BLaER1 treated with 17β-estradiol and CSF1 and Interleukin-3, amounts not matched to agents 10 nM and 100 nM (cell line): ENCODE results near the gene CHN1.

Experiments
- H3K27ac ChIP-seq, 11 experiments: shearing (Covaris generic); formaldehyde crosslinking; 2 replicates each; pipeline ENCODE4 v1.8.1; 2022
- H3K27me3 ChIP-seq, 11 experiments: shearing (Covaris generic); formaldehyde crosslinking; 2 replicates each; pipeline ENCODE4 v1.8.1; 2022
- H3K36me3 ChIP-seq, 11 experiments: shearing (Covaris generic); formaldehyde crosslinking; 2 replicates each; pipeline ENCODE4 v1.8.1; 2022
- H3K4me1 ChIP-seq, 10 experiments: shearing (Covaris generic); formaldehyde crosslinking; 2 replicates each; pipeline ENCODE4 v1.8.1; 2022
- H3K4me2 ChIP-seq, 11 experiments: shearing (Covaris generic); formaldehyde crosslinking; 2 replicates each; pipeline ENCODE4 v1.8.1; 2022
- H3K4me3 ChIP-seq, 10 experiments: shearing (Covaris generic); formaldehyde crosslinking; 2 replicates each; pipeline ENCODE4 v1.8.1; 2022
- H3K9ac ChIP-seq, 11 experiments: shearing (Covaris generic); formaldehyde crosslinking; 2 replicates each; pipeline ENCODE4 v1.8.1; 2022
- H3K9me3 ChIP-seq, 11 experiments: shearing (Covaris generic); formaldehyde crosslinking; replicated peaks in 1 of 11; 2 replicates each; pipeline ENCODE4 v1.8.1; 2022
- H4K20me1 ChIP-seq, 11 experiments: shearing (Covaris generic); formaldehyde crosslinking; 2 replicates each; pipeline ENCODE4 v1.8.1; 2022
- Cebpa-rat ChIP-seq, 11 experiments: shearing (Covaris generic); IDR thresholded peaks; 2 replicates each; pipeline ENCODE4 v1.8.1; 2022

CHN1 gene

DNA sequence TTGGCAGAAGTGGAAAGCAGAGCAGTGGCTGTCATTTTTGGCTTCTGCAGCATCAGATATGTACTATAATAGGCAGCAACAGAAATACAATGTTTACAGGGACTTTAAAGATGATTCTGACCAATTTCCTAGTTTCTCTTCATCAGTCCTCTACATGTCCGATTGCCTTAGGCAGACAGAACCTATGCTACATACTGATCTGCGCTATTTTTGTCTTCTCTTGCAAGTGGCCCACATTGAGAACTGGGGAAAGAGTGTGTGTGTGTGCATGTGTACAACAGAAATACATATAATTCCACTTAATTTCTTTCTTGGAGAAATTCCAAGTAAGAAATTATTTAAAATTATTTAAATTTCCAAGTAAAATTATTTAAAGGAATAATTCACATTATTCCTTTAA is 163.8 kb downstream of the CHN1 start:
- Histone ChIP-seq H3K4me1 (no peaks in the 10 kb centered on the region), H3K36me3 (no peaks in the 10 kb centered on the region), H4K20me1 (no peaks in the 10 kb centered on the region), H3K9ac (no peak overlapping the region), H3K27me3 (no peaks in the 10 kb centered on the region), H3K4me3 (no peak overlapping the region), H3K4me2 (no peak overlapping the region), H3K27ac (no peak overlapping the region), H3K9me3 (no peaks in the 10 kb centered on the region)
- TF ChIP-seq Cebpa-rat (IDR thresholded peaks at IDR 0.05) = no peak

- no peak overlapping the region for H3K27ac ChIP-seq
- no peak overlapping the region for H3K4me3 ChIP-seq
- H3K9me3 ChIP-seq = no peaks in the 10 kb centered on the region
- H3K27me3 ChIP-seq = no peaks in the 10 kb centered on the region
- TF ChIP-seq Cebpa-rat (IDR thresholded peaks at IDR 0.05) = no peak
- no peak overlapping the region for H3K4me2 ChIP-seq
- no peaks in the 10 kb centered on the region for H4K20me1 ChIP-seq
- H3K36me3 ChIP-seq = no peaks in the 10 kb centered on the region
- H3K4me1 ChIP-seq = no peaks in the 10 kb centered on the region
- H3K9ac ChIP-seq = no peak overlapping the region
These were observed 164.7 kb downstream of the CHN1 start for GRCh38 chr2:174840436-174840835.

GRCh38 chr2:174839662-174840061 is 165.5 kb downstream of the CHN1 start:
- H3K9ac ChIP-seq = no peak overlapping the region
- no peak for TF ChIP-seq Cebpa-rat (IDR thresholded peaks at IDR 0.05)

DNA sequence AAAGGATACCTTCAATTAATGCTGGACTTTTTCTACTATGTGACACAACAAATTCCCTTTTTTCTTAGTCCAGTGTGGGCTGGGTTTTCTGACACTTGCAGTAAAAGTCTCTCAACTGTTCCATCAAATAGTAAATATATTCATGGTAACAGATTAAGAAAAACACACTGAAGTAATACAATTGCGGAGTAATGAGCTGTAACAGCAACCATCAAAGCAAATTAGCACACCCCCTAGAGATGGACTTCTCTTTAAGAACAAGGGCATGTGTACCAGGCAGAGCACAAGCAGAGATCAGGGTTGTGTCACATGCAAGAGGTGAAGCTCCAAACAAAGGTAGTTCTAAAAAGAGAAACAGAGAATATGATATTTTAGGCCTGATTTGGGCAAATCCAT is 168.2 kb downstream of the CHN1 start:
- H3K4me3 ChIP-seq = no peak overlapping the region
- H3K4me1 ChIP-seq = no peaks in the 10 kb centered on the region
- H4K20me1 ChIP-seq = no peaks in the 10 kb centered on the region
- H3K4me2 ChIP-seq = no peak overlapping the region
- TF ChIP-seq Cebpa-rat (IDR thresholded peaks at IDR 0.05) = no peak
- no peak overlapping the region for H3K27ac ChIP-seq
- H3K9me3 ChIP-seq = peaks cover 0 to 14% (median 8%) of the 10 kb centered on the region in 11 experiments; a peak in 15 of 22 replicates
- H3K9ac ChIP-seq = no peak overlapping the region
- no peaks in the 10 kb centered on the region for H3K36me3 ChIP-seq
- H3K27me3 ChIP-seq = no peaks in the 10 kb centered on the region

More at GRCh38 chr2:174839662-174840061, 165.5 kb downstream of the CHN1 start:
- no peaks in the 10 kb centered on the region for H3K4me1 ChIP-seq
- H3K9me3 ChIP-seq = no peaks in the 10 kb centered on the region
- no peaks in the 10 kb centered on the region for H4K20me1 ChIP-seq
- H3K36me3 ChIP-seq = no peaks in the 10 kb centered on the region
- H3K27ac ChIP-seq = no peak overlapping the region
- H3K4me2 ChIP-seq = no peak overlapping the region
- no peak overlapping the region for H3K4me3 ChIP-seq
- no peaks in the 10 kb centered on the region for H3K27me3 ChIP-seq

GRCh38 chr2:174836377-174836994 is 168.7 kb downstream of the CHN1 start:
- H3K9ac ChIP-seq = no peak overlapping the region
- no peaks in the 10 kb centered on the region for H3K4me1 ChIP-seq
- no peak for TF ChIP-seq Cebpa-rat (IDR thresholded peaks at IDR 0.05)

DNA sequence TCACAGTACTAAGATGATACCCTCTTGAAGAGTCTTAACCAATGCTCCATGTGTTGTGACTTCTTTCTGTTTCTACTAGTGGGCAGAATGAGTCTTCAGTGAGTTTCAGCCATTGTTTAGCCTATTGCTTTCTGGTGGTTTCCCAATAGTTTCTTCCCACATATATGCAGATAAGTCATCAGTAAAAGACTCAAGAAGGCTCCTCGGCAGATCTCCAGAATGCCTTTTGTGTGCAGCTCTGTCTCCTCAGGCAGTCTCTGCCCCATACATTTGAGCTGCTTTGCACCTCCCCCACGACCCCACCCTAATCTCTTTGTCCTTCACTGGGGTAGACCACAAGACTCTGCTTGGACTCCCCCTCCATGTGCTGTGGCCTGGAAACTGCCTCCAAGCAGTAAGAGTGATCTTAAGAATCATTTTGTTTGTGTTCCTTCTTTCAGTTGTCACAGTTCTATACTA is 169.4 kb downstream of the CHN1 start:
- Histone ChIP-seq H3K4me3 (no peak overlapping the region), H3K4me2 (no peak overlapping the region), H3K36me3 (no peaks in the 10 kb centered on the region), H3K27me3 (no peaks in the 10 kb centered on the region), H3K9ac (no peak overlapping the region), H3K9me3 (peaks cover 0 to 14% (median 8%) of the 10 kb centered on the region in 11 experiments; a peak in 15 of 22 replicates), H4K20me1 (no peaks in the 10 kb centered on the region), H3K27ac (no peak overlapping the region), H3K4me1 (no peaks in the 10 kb centered on the region)
- no peak for TF ChIP-seq Cebpa-rat (IDR thresholded peaks at IDR 0.05)

More at GRCh38 chr2:174836377-174836994, 168.7 kb downstream of the CHN1 start:
- Histone ChIP-seq H3K4me3 (no peak overlapping the region), H3K9me3 (peaks cover 0 to 14% (median 8%) of the 10 kb centered on the region in 11 experiments; a peak in 15 of 22 replicates), H3K27me3 (no peaks in the 10 kb centered on the region), H3K27ac (no peak overlapping the region), H4K20me1 (no peaks in the 10 kb centered on the region), H3K36me3 (no peaks in the 10 kb centered on the region), H3K4me2 (no peak overlapping the region)

DNA sequence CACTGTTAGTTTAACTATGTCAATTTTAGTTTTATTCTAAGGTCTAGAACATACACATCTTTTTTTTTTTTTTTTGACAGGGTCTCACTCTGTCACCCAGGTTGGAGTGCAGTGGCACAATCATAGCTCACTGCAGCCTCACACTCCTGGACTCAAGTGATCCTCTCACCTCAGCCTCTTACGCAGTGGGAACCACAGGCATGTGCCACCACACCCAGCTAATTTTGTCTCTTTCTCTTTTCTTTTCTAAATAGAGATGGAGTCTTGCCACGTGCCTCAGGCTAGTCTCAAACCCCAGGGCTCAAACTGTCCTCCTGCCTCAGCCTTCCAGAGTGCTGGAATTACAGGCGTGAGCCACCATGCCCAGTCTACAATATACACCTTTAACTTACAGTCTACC is 171.4 kb downstream of the CHN1 start:
- no peak overlapping the region for H3K4me3 ChIP-seq
- H3K4me2 ChIP-seq = no peak overlapping the region
- no peaks in the 10 kb centered on the region for H3K4me1 ChIP-seq
- H3K9ac ChIP-seq = no peak overlapping the region
- H3K9me3 ChIP-seq = peaks cover 0 to 14% (median 8%) of the 10 kb centered on the region in 11 experiments; a peak in 15 of 22 replicates
- H4K20me1 ChIP-seq = no peaks in the 10 kb centered on the region
- TF ChIP-seq Cebpa-rat (IDR thresholded peaks at IDR 0.05) = no peak
- H3K36me3 ChIP-seq = no peaks in the 10 kb centered on the region
- H3K27me3 ChIP-seq = no peaks in the 10 kb centered on the region
- no peak overlapping the region for H3K27ac ChIP-seq

DNA sequence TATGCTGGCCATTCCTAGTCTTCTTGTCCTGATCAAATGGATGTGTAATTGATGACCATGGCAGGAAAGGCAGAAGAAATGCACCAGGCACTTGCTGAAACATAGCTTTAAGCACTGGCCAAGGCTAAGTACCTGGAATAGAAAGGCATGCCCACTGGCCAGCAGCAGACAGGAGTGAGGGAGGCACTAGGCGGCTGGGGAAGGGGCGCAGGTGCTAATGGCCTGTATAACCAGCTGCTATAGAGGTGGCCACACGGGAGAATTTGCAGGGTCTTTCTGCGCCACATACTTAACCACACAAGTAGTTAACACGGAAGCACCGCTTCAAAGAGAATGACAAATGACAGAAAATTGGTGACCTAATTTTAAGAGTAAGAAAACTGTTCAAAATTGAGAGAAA is 174.6 kb downstream of the CHN1 start:
- no peaks in the 10 kb centered on the region for H3K36me3 ChIP-seq

DNA sequence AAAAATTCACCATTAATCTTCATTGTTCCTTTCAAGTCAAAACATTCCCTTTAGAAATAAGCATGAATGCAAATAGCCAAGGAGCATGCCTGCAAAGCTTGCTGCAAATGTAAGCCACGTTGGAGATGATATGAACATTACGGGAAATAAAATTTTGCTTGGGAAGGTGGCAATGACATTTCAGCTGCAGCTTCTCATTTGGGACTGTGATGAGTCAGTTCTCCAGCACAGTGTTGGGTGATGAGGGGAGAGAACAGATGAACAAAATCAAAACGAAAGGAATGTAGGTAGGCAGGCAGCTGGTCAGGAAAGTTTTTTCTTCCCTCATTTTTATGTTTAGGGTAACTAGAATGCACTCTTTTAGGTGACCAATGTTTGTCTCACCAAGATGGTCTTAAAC is 175.6 kb downstream of the CHN1 start:
- H3K27ac ChIP-seq = no peak overlapping the region
- no peak overlapping the region for H3K4me2 ChIP-seq
- no peak for TF ChIP-seq Cebpa-rat (IDR thresholded peaks at IDR 0.05)
- H3K4me1 ChIP-seq = no peaks in the 10 kb centered on the region
- no peaks in the 10 kb centered on the region for H3K27me3 ChIP-seq
- no peak overlapping the region for H3K9ac ChIP-seq
- no peak overlapping the region for H3K4me3 ChIP-seq
- H3K36me3 ChIP-seq = no peaks in the 10 kb centered on the region
- no peaks in the 10 kb centered on the region for H4K20me1 ChIP-seq
- peaks cover 0 to 14% (median 8%) of the 10 kb centered on the region in 11 experiments; a peak in 15 of 22 replicates for H3K9me3 ChIP-seq

More for the DNA sequence above, 174.6 kb downstream of the CHN1 start:
- Histone ChIP-seq H3K9ac (no peak overlapping the region), H3K4me2 (no peak overlapping the region), H3K27ac (no peak overlapping the region), H3K27me3 (no peaks in the 10 kb centered on the region), H3K4me3 (no peak overlapping the region), H3K4me1 (no peaks in the 10 kb centered on the region), H3K9me3 (peaks cover 0 to 14% (median 8%) of the 10 kb centered on the region in 11 experiments; a peak in 15 of 22 replicates), H4K20me1 (no peaks in the 10 kb centered on the region)
- TF ChIP-seq Cebpa-rat (IDR thresholded peaks at IDR 0.05) = no peak
